ENCODE results near the gene CEACAM16. TPM values are rescaled to one million over a fixed set of nuclear protein-coding genes. Genes with fewer than 3 reads are reported as not detected.

CEACAM16 gene
- total RNA-seq, 1 donor = not detected

DNA sequence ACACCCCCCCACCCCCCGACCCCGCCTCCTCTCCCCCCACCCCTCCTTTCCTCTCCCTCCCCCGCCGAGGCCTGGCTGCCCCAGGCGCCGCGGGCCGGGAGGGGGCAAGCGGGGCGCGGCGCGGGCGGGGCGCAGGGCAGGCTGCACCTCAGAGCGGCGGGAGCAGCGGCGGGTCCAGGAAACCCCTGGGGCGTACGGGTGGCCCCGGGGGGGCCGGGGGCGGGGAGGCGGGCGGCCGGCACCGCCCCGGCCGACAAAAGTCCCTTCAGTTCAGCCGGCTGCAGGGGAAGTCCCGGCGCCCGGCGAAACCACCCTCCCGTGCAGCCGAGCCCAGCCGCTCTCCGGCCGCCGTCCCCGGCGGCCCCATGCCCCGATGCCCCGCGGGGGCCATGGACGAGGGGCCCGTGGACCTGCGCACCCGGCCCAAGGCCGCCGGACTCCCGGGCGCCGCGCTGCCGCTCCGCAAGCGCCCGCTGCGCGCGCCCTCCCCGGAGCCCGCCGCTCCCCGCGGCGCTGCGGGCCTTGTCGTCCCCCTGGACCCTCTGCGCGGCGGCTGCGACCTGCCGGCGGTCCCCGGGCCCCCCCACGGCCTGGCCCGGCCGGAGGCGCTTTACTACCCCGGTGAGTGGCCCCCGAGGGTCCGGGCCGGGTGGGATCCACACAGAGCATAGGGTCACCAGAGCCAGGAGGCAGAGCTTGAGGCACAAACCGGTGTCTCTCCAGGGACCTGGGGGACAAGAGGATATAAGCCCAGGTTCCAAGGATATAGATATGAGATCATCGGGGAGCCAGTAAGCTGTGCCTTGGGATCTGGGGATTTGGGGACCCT is 49.7 kb downstream of the CEACAM16 start, which contains the start of gene BCL3:
Gene BCL3 (plus strand): TSS at position 283 of the 829 bp plus-strand sequence. CDS start 83 bp downstream, at position 366.
- Histone ChIP-seq H3K9me3 (ENCODE audit: low read depth, low read length) (no peaks in the 10 kb centered on the region), H3K4me1 (ENCODE audit: insufficient read depth, low read length) (peaks cover 87% of the 10 kb centered on the region), H3K27me3 (ENCODE audit: insufficient read depth, low read length) (no peaks in the 10 kb centered on the region), H3K4me3 (ENCODE audit: low read length) (peak within 1 kb of the TSS; percentile 86)

DNA sequence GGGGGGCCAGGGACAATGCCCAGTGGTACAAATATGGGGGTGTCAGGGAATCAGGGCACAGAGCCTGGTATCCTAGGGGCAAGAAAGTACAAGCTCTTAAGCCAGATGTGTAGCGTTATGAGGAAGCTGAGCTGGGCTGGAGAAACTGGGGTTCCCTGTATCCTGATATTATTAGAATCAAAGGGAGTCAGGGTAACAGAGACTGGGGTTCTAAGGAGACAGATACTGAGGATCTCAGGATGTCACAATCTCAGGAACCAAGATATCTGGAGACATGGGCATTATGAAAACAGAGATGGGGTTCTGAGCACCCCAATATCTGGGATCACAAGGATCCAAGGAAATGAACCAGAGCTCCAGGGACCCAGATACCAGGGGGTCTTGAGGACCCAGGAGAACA is 50.3 kb downstream of the CEACAM16 start:
- no peaks in the 10 kb centered on the region for H3K9me3 ChIP-seq (ENCODE audit: low read depth, low read length)
- no peaks in the 10 kb centered on the region for H3K27me3 ChIP-seq (ENCODE audit: insufficient read depth, low read length)
- H3K4me3 ChIP-seq (ENCODE audit: low read length) = peak overlapping the region; percentile 86
- H3K4me1 ChIP-seq (ENCODE audit: insufficient read depth, low read length) = peaks cover 85% of the 10 kb centered on the region

DNA sequence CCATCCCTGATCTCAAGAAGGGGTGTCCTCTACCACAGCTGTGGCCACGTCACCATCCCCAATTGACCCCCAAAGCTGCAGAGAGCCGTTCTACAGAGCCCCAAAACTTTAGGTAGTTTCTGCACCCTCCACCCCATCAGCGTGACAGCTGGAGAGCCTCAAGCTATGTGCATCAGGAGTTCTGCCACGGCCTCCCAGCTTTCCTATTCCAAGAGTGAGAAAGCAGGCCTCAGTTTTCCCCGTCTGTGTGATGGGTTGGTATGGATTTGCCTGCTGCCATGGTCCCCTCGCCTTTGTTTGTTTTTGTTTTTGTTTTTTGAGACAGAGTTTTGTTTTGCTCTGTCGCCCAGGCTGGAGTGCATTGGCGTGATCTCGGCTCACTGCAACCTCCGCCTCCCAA is 51.0 kb downstream of the CEACAM16 start:
- H3K9me3 ChIP-seq (ENCODE audit: low read depth, low read length) = no peaks in the 10 kb centered on the region
- H3K27me3 ChIP-seq (ENCODE audit: insufficient read depth, low read length) = no peaks in the 10 kb centered on the region
- peaks cover 84% of the 10 kb centered on the region for H3K4me1 ChIP-seq (ENCODE audit: insufficient read depth, low read length)
- H3K4me3 ChIP-seq (ENCODE audit: low read length) = peak overlapping the region; percentile 86

DNA sequence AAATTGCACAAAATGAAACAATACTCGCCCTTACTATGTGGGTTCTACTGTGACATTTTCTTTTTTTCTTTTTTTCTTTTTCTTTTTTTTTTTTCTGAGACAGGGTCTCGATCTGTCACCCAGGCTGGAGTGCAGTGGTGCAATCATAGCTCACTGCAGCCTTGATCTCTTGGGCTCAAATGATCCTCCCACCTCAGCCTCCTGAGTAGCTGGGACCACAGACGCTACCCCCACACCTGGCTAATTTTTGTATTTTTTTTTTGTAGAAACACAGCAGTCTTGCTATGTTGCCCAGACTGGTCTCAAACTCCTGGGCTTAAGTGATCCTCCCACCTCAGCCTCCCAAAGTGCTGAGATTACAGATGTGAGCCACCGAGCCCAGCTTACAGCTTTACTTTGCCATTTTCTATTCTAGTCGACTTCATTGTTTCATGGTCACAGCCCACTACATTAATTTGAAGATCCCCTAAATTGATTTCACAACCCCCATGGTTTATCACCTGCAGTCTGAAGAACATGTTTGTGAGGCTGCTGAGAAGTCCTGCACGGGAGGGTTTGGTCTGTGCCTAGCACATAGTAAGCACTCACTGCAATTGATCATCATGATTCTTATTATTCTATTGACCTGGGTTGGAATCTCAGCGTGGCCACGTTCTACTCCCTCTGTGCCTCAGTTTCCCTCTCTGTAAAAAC is 53.3 kb downstream of the CEACAM16 start:
- H3K9me3 ChIP-seq (ENCODE audit: low read depth, low read length) = no peaks in the 10 kb centered on the region
- H3K4me1 ChIP-seq (ENCODE audit: insufficient read depth, low read length) = peaks cover 80% of the 10 kb centered on the region
- no peaks in the 10 kb centered on the region for H3K27me3 ChIP-seq (ENCODE audit: insufficient read depth, low read length)
- H3K4me3 ChIP-seq (ENCODE audit: low read length) = peak overlapping the region; percentile 4

DNA sequence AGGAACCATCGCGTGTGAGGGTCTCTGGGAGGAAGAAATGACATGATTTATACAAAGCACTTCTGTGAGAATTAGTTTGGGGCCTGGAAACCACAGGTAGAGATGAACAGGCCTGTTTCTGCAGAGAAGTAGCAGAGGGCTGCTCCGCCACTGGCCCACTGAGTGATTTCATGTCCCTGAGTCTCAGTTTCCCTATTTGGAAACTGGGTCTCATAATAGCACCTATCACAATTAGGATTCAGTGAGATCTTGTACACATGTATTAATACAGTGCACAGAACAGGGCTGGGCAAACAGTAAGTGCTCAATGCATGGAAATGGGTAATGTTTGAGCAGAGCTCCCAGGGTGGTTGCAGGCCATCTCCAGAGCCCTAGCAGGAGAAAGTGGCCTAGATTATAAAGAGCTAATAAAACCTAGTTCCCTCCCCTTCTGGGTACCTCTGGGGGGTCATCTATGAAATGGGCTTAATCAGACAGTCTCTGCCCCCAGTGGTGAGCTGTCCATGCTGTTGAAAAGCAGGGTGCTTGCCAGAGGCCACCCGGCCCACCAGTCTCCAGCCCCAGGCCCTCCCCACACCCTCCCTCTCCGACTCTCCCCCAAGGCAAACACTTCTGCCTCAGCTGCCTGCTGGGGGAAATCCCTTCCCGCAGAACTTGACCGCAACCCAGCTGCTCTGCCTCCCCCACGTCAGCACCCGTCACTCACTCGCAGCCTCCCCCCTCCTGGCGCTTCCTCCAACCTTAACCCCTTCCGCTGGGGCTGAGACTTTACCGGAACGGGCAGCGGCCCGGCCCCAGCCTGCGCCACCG is 54.1 kb downstream of the CEACAM16 start:
- peak overlapping the region; percentile 64 for H3K4me3 ChIP-seq (ENCODE audit: low read length)
- peaks cover 73% of the 10 kb centered on the region for H3K4me1 ChIP-seq (ENCODE audit: insufficient read depth, low read length)
- H3K9me3 ChIP-seq (ENCODE audit: low read depth, low read length) = no peaks in the 10 kb centered on the region
- no peaks in the 10 kb centered on the region for H3K27me3 ChIP-seq (ENCODE audit: insufficient read depth, low read length)

DNA sequence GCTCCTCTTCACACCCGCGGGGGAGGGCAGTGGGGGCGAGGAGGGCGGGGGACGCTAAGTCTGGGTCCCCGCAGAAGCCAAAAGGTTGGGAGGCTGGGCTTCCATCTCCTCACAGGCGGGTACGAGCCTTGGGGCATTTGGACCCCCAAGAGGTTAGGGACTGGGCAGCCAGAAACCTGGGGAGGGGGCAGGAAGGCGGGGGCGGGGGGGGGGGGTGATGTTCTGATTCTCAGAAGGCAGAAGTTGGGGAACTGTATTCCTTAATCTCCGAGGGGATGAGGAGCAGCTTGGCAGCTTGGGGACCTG is 54.6 kb downstream of the CEACAM16 start:
- Histone ChIP-seq H3K27me3 (ENCODE audit: insufficient read depth, low read length) (no peaks in the 10 kb centered on the region), H3K4me3 (ENCODE audit: low read length) (peak overlapping the region; percentile 64), H3K9me3 (ENCODE audit: low read depth, low read length) (no peaks in the 10 kb centered on the region), H3K4me1 (ENCODE audit: insufficient read depth, low read length) (peaks cover 71% of the 10 kb centered on the region)

DNA sequence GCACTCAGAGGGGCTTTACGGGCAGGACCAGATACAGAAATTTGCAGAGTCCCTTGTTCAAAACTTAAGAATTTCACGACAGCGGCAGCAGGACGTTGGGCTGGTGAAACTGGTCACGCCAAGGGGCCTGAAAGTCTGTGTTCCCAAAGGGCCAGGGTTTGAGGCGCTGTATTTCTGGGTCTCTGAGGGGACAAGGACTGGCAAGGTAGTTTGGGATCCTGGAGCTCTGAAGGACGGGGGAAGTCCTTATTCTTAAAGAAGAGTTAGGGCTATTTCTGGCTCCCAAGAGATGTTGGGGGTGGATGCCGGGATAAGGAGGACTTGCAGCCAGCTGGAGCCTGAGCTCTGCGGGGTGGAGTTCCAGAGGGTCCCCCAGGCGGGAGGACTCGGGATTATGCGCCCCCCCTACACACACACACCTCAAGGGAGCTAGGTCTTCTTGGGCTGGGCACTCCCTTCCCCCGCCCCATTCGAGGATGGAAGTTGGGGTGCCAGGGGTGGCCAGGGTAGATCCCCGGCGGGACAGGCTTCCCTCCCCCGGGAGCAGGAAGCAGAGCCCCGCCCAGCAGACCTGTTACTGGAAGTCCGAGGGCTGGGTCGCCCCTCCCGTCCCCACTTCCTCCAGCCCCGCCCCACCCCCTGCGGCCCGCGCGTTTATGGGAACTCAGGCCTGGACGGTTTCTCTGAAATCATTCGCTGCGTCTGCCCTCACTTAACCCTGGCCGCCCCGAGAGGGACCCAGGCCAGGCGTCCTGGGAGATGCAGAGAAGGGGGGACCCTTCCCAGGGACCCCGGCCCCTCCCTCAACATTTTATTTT is 55.2 kb downstream of the CEACAM16 start:
- Histone ChIP-seq H3K9me3 (ENCODE audit: low read depth, low read length) (no peaks in the 10 kb centered on the region), H3K4me3 (ENCODE audit: low read length) (peak overlapping the region; percentile 64), H3K4me1 (ENCODE audit: insufficient read depth, low read length) (peaks cover 70% of the 10 kb centered on the region), H3K27me3 (ENCODE audit: insufficient read depth, low read length) (no peaks in the 10 kb centered on the region)

DNA sequence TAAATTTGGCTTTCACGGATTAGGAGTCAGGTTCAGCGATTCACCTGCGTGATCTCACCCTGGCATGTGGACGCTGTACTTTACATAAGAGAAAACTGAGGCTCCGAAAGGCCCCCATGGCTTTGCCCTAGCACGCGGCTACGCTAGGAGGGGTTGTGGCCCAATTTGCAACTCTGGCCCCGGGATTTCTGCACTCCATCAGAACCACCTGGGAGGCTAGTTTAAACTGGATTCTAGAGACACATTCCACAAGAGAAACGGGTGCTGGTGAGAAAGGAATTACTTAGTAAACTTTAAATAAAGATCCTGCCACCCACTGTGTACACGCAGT is 55.8 kb downstream of the CEACAM16 start:
- peak overlapping the region; percentile 28 for H3K4me3 ChIP-seq (ENCODE audit: low read length)
- no peaks in the 10 kb centered on the region for H3K9me3 ChIP-seq (ENCODE audit: low read depth, low read length)
- H3K27me3 ChIP-seq (ENCODE audit: insufficient read depth, low read length) = no peaks in the 10 kb centered on the region
- peaks cover 66% of the 10 kb centered on the region for H3K4me1 ChIP-seq (ENCODE audit: insufficient read depth, low read length)

DNA sequence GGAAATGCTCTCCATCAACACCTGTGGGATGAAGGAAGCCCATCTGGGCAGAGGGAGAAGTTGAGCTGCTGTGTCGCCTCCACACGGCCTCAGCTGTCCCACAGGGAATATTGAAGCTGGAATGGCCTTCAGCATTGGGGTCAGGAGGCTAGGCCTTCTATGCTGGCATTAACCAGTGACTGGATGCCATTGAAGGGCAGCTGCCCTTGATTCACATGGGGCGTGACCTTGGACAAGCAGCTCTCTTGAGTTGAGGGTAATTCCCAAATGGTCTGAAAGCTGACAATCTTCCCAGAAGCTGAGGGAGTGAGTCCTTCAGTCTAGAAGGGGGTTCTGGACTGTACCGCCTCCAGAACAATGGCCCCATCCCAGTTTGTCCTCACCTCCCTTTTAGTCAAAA is 56.3 kb downstream of the CEACAM16 start:
- Histone ChIP-seq H3K27me3 (ENCODE audit: insufficient read depth, low read length) (no peaks in the 10 kb centered on the region), H3K4me1 (ENCODE audit: insufficient read depth, low read length) (peaks cover 66% of the 10 kb centered on the region), H3K4me3 (ENCODE audit: low read length) (peak overlapping the region; percentile 28), H3K9me3 (ENCODE audit: low read depth, low read length) (no peaks in the 10 kb centered on the region)

DNA sequence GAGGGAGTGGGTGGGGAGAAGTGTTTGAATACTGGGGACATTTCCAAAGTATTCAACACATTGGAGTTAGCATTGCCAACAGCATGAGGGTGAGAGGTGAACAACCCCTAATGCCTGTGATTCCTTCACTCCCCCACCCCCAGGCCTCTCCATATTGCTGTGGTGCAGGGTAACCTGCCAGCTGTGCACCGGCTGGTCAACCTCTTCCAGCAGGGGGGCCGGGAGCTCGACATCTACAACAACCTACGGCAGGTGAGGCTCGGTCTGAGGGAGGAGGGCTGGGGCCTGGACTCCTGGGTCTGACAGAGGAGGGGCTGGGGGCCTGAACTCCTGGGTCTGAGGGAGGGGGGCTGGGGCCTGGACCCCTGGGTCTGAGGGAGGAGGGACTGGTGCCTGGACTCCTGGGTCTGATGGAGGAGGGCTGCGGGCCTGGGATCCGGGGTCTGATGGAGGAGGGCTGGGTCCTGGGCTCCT is 57.2 kb downstream of the CEACAM16 start:
- Histone ChIP-seq H3K9me3 (ENCODE audit: low read depth, low read length) (no peaks in the 10 kb centered on the region), H3K4me1 (ENCODE audit: insufficient read depth, low read length) (peaks cover 64% of the 10 kb centered on the region), H3K27me3 (ENCODE audit: insufficient read depth, low read length) (no peaks in the 10 kb centered on the region), H3K4me3 (ENCODE audit: low read length) (no peak overlapping the region)

DNA sequence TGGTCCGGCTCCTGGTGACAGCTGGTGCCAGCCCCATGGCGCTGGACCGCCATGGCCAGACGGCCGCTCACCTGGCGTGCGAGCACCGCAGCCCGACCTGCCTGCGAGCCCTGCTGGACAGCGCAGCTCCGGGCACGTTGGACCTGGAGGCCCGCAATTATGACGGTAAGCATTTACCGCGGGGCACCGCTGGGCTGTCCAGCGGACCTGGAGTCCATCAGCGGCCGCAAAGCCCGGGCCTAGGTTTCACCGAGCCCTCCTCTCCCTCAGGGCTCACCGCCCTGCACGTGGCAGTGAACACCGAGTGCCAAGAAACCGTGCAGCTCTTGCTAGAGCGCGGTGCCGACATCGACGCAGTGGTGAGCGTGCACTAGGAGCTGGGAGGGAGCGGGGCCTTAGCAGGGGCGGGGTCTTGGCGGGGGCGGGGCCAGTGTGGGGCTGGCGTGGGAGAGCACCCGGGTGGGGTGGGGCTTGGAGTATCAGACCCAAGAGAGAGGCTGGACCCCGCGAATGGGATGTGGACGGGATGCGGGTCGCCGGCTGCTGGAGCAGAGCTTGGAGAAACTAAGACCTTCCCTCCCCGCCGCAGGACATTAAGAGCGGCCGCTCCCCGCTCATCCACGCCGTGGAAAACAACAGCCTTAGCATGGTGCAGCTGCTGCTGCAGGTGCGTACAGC is 58.2 kb downstream of the CEACAM16 start:
- H3K27me3 ChIP-seq (ENCODE audit: insufficient read depth, low read length) = no peaks in the 10 kb centered on the region
- H3K9me3 ChIP-seq (ENCODE audit: low read depth, low read length) = no peaks in the 10 kb centered on the region
- no peak overlapping the region for H3K4me3 ChIP-seq (ENCODE audit: low read length)
- H3K4me1 ChIP-seq (ENCODE audit: insufficient read depth, low read length) = peaks cover 53% of the 10 kb centered on the region

DNA sequence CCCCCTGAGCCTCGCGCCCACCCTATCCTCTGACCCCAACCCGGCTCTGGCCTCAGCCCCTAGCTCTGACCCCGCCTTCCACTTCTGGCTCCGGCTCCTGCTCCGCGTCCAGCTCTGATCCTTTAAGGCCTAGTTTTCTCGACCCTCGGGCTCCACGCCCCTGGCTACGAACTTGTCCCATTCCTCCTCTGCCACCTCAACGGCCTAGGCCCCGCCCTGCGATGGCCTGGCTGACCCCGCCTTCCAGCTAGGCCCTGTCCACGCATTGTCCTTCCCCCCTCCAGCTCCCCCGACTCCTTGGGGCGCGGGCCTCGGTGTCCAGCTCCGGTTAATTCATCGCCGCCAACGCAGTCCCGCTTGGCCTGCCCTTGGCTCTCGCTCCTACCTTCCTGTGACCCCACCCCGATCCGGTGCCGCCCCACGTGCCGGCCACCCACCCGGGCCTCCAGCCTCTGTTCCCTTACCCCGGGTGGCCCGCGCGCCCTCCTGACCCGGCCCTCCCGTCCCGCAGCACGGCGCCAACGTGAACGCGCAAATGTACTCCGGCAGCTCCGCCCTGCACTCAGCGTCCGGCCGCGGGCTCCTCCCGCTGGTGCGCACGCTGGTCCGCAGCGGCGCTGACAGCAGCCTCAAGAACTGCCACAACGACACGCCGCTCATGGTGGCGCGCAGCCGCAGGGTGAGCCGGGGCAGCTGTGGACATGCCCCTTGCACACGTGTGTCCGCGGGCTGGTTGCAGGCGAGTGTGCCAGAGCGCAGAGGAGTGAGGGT is 59.0 kb downstream of the CEACAM16 start:
- H3K27me3 ChIP-seq (ENCODE audit: insufficient read depth, low read length) = no peaks in the 10 kb centered on the region
- no peaks in the 10 kb centered on the region for H3K9me3 ChIP-seq (ENCODE audit: low read depth, low read length)
- H3K4me3 ChIP-seq (ENCODE audit: low read length) = no peak overlapping the region
- H3K4me1 ChIP-seq (ENCODE audit: insufficient read depth, low read length) = peaks cover 46% of the 10 kb centered on the region

DNA sequence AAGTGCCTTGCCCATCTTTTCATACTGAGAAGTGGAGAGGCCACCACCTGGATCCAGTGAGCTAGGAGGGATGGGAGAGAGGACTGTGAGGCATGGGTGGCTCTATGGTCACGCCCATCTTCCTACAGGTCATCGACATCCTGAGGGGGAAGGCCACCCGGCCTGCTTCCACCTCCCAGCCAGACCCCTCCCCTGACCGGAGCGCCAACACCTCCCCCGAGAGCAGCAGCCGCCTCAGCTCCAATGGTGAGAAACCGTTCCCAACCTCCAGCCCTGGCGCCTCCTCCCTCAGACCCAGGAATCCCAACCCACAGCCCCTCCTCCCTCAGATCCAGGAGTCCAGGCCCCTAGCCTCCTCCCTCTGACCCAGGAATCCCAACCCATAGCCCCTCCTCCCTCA is 59.6 kb downstream of the CEACAM16 start:
- Histone ChIP-seq H3K4me1 (ENCODE audit: insufficient read depth, low read length) (peaks cover 44% of the 10 kb centered on the region), H3K27me3 (ENCODE audit: insufficient read depth, low read length) (no peaks in the 10 kb centered on the region), H3K4me3 (ENCODE audit: low read length) (no peak overlapping the region), H3K9me3 (ENCODE audit: low read depth, low read length) (no peaks in the 10 kb centered on the region)

All from mononuclear cell (primary cell).